Measurements from ENCODE around the gene MAMDC2. TPM values are rescaled to one million over a fixed set of nuclear protein-coding genes. Genes with fewer than 3 reads are reported as not detected.

The MAMDC2 gene
- total RNA-seq, 1 donor from 2014 or later = 76.7 TPM

GRCh38 chr9:70121818-70122436 is 78.3 kb downstream of the MAMDC2 start:
- Mint-ChIP-seq H3K4me1 (ENCODE audit: low read depth) (peaks cover 69% of the 10 kb centered on the region), H3K27ac (ENCODE audit: unreplicated experiment) (peak overlapping the region; percentile 73), H3K36me3 (ENCODE audit: low read depth) (peaks cover 36% of the 10 kb centered on the region), H3K9me3 (ENCODE audit: low read depth) (peaks cover 2% of the 10 kb centered on the region), H3K4me3 (ENCODE audit: unreplicated experiment) (no peak overlapping the region), H3K27me3 (ENCODE audit: low read depth) (no peaks in the 10 kb centered on the region)
- TF ChIP-seq, protein P1, sequence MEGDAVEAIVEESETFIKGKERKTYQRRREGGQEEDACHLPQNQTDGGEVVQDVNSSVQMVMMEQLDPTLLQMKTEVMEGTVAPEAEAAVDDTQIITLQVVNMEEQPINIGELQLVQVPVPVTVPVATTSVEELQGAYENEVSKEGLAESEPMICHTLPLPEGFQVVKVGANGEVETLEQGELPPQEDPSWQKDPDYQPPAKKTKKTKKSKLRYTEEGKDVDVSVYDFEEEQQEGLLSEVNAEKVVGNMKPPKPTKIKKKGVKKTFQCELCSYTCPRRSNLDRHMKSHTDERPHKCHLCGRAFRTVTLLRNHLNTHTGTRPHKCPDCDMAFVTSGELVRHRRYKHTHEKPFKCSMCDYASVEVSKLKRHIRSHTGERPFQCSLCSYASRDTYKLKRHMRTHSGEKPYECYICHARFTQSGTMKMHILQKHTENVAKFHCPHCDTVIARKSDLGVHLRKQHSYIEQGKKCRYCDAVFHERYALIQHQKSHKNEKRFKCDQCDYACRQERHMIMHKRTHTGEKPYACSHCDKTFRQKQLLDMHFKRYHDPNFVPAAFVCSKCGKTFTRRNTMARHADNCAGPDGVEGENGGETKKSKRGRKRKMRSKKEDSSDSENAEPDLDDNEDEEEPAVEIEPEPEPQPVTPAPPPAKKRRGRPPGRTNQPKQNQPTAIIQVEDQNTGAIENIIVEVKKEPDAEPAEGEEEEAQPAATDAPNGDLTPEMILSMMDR (IDR thresholded peaks at IDR 0.05) = no peak
- no peak for DNase-seq (ENCODE audit: low spot score)

GRCh38 chr9:70123695-70124094 is 80.0 kb downstream of the MAMDC2 start:
- TF ChIP-seq, protein P1 (IDR thresholded peaks at IDR 0.05) = no peak
- H3K36me3 Mint-ChIP-seq (ENCODE audit: low read depth) = peaks cover 30% of the 10 kb centered on the region
- no peak for DNase-seq (ENCODE audit: low spot score)
- H3K27ac Mint-ChIP-seq (ENCODE audit: unreplicated experiment) = peak overlapping the region; percentile 29
- H3K4me3 Mint-ChIP-seq (ENCODE audit: unreplicated experiment) = no peak overlapping the region
- no peaks in the 10 kb centered on the region for H3K27me3 Mint-ChIP-seq (ENCODE audit: low read depth)
- peaks cover 69% of the 10 kb centered on the region for H3K4me1 Mint-ChIP-seq (ENCODE audit: low read depth)
- no peaks in the 10 kb centered on the region for H3K9me3 Mint-ChIP-seq (ENCODE audit: low read depth)

GRCh38 chr9:70125621-70126263 is 82.1 kb downstream of the MAMDC2 start:
- TF ChIP-seq, protein P1 (IDR thresholded peaks at IDR 0.05) = no peak
- Mint-ChIP-seq H3K9me3 (ENCODE audit: low read depth) (no peaks in the 10 kb centered on the region), H3K27ac (ENCODE audit: unreplicated experiment) (peak overlapping the region; percentile 82), H3K4me1 (ENCODE audit: low read depth) (peaks cover 61% of the 10 kb centered on the region), H3K27me3 (ENCODE audit: low read depth) (no peaks in the 10 kb centered on the region), H3K4me3 (ENCODE audit: unreplicated experiment) (no peak overlapping the region), H3K36me3 (ENCODE audit: low read depth) (peaks cover 26% of the 10 kb centered on the region)
- no peak for DNase-seq (ENCODE audit: low spot score)

- peaks cover 23% of the 10 kb centered on the region for H3K36me3 Mint-ChIP-seq (ENCODE audit: low read depth)
- no peaks in the 10 kb centered on the region for H3K9me3 Mint-ChIP-seq (ENCODE audit: low read depth)
- H3K4me3 Mint-ChIP-seq (ENCODE audit: unreplicated experiment) = no peak overlapping the region
- H3K4me1 Mint-ChIP-seq (ENCODE audit: low read depth) = peaks cover 59% of the 10 kb centered on the region
- TF ChIP-seq, protein P1 (IDR thresholded peaks at IDR 0.05) = no peak
- DNase-seq (ENCODE audit: low spot score) = no peak
- H3K27ac Mint-ChIP-seq (ENCODE audit: unreplicated experiment) = peak overlapping the region; percentile 82
- H3K27me3 Mint-ChIP-seq (ENCODE audit: low read depth) = no peaks in the 10 kb centered on the region
These were observed 83.4 kb downstream of the MAMDC2 start for GRCh38 chr9:70127036-70127435.

- TF ChIP-seq, protein P1 (IDR thresholded peaks at IDR 0.05) = no peak
- H3K27me3 Mint-ChIP-seq (ENCODE audit: low read depth) = no peaks in the 10 kb centered on the region
- peaks cover 20% of the 10 kb centered on the region for H3K36me3 Mint-ChIP-seq (ENCODE audit: low read depth)
- H3K4me3 Mint-ChIP-seq (ENCODE audit: unreplicated experiment) = peak overlapping the region; percentile 26
- no peak for DNase-seq (ENCODE audit: low spot score)
- H3K27ac Mint-ChIP-seq (ENCODE audit: unreplicated experiment) = peak overlapping the region; percentile 82
- H3K9me3 Mint-ChIP-seq (ENCODE audit: low read depth) = no peaks in the 10 kb centered on the region
- peaks cover 62% of the 10 kb centered on the region for H3K4me1 Mint-ChIP-seq (ENCODE audit: low read depth)
These were observed 84.1 kb downstream of the MAMDC2 start for GRCh38 chr9:70127540-70128416.
